Activated gamma-delta T cell treated with anti-CD3 and anti-CD28 coated beads, Interleukin-2, amount 50 U/mL, for 16 hours (primary cell): ENCODE data around the gene SENP3.
A peak's percentile ranks its signal among the peaks of the same experiment; 100 is the strongest.

ENCODE experiments used
- DNase-seq: peaks from one replicate; pipeline ENCODE4 v3.0.0-alpha.2; 2020; ENCODE audit warnings: low read depth

Gene SENP3

DNA sequence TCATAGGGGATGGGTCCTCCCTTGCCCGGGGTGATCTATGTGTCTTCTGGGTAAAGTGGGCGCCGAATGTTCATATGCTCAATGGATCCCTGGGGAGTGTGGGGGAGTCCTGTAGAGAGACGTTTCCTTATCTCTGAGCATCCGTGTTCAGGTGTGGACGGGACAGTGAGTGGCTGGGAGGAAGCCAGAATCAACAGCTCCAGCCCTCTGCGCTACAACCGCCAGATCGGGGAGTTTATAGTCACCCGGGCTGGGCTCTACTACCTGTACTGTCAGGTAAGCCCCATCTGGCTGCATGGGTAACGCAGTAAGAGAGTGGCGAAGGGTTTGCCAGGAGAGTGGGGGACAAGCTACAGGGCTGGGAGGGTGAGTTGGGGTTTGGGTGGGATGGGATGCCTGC is 5.1 kb upstream of the SENP3 start:
- no peak for DNase-seq

GRCh38 chr17:7557147-7557764 is 4.5 kb upstream of the SENP3 start:
- no peak for DNase-seq

- no peak for DNase-seq
Measured at GRCh38 chr17:7557775-7558543, 3.8 kb upstream of the SENP3 start.

DNA sequence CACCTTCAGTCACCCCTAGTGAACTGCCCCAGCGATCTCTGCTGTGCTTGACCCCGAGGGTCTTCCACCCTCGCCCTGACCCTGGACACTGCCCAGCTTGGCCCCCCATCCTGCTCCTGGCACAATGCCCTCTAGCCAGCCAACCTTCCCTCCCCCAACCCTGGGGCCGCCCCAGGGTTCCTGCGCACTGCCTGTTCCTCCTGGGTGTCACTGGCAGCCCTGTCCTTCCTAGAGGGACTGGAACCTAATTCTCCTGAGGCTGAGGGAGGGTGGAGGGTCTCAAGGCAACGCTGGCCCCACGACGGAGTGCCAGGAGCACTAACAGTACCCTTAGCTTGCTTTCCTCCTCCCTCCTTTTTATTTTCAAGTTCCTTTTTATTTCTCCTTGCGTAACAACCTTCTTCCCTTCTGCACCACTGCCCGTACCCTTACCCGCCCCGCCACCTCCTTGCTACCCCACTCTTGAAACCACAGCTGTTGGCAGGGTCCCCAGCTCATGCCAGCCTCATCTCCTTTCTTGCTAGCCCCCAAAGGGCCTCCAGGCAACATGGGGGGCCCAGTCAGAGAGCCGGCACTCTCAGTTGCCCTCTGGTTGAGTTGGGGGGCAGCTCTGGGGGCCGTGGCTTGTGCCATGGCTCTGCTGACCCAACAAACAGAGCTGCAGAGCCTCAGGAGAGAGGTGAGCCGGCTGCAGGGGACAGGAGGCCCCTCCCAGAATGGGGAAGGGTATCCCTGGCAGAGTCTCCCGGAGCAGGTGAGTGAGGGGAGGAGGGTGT is 3.0 kb upstream of the SENP3 start, which contains the start of gene TNFSF13:
TNFSF13 (plus strand) TSS at position 207 of the 776 bp plus-strand sequence; CDS start at position 497, 290 bp downstream.
- DNase-seq: no peak

DNA sequence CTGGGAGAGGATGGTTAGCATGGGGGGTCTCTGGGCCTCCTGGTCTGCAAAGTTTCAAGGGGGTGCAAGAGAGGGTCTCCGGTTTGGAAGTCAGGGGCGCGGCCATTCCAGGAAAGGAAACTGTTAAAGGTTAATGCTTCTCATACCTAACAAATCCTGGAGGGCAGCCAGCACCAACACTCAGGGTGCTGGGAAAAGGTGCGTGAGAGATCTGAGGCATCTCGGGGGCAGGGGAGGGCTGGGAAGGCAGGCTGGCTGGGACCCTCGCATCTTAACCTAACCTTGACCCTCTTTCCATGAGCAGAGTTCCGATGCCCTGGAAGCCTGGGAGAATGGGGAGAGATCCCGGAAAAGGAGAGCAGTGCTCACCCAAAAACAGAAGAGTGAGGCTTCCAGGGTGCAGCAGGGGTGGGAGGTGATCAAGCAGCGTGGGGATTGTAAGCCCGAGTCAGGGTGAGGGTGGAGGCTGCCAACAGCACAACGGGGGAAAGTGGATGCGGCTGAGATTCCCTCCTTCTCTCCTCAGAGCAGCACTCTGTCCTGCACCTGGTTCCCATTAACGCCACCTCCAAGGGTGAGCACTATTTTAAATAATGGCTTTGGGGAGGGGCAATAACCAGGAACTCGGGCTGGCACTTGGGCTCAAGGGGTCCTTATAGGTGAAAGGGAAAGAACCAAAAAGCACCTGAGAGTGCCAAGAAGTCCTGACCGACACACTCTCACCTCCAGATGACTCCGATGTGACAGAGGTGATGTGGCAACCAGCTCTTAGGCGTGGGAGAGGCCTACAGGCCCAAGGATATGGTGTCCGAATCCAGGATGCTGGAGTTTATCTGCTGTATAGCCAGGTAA is 2.2 kb upstream of the SENP3 start:
- DNase-seq: no peak

GRCh38 chr17:7560172-7561027 is 1.3 kb upstream of the SENP3 start:
- DNase-seq: peak; percentile 42

GRCh38 chr17:7561028-7561575 is 617 bp upstream of the SENP3 start:
- peak; percentile 75 for DNase-seq

- DNase-seq: no peak
Measured at GRCh38 chr17:7562208-7562605, 488 bp downstream of the SENP3 start.

DNA sequence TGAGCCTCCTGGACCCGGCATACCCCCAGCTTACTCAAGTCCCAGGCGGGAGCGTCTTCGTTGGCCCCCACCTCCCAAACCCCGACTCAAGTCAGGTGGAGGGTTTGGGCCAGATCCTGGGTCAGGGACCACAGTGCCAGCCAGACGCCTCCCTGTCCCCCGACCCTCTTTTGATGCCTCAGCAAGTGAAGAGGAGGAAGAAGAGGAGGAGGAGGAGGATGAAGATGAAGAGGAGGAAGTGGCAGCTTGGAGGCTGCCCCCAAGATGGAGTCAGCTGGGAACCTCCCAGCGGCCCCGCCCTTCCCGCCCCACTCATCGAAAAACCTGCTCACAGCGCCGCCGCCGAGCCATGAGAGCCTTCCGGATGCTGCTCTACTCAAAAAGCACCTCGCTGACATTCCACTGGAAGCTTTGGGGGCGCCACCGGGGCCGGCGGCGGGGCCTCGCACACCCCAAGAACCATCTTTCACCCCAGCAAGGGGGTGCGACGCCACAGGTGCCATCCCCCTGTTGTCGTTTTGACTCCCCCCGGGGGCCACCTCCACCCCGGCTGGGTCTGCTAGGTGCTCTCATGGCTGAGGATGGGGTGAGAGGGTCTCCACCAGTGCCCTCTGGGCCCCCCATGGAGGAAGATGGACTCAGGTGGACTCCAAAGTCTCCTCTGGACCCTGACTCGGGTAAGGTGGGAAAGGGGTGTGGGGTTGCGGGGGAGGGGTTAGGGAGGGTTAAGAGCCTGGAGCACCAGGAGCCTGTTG is 1.6 kb downstream of the SENP3 start:
- DNase-seq: no peak

DNA sequence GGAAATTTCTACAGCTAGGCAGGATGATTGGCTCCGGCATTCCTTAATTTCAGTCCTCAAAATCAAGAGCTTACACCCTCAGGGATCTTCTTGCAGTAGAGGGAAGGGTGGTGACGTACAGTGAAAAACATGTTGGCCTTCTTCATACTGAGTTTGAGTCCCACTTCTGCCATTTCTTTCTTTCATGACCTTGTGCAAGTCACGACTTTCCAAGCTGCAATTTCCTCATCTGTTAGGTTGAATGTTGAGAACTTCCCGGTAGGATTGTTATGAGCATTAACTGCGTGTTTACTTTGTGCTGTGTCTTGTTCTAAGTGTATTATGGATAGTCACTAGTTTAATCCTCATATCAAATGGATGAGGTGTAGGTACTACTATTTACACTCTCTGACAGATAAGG is 7.9 kb downstream of the SENP3 start:
- no peak for DNase-seq

GRCh38 chr17:7570351-7570750 is 8.6 kb downstream of the SENP3 start:
- DNase-seq: no peak

DNA sequence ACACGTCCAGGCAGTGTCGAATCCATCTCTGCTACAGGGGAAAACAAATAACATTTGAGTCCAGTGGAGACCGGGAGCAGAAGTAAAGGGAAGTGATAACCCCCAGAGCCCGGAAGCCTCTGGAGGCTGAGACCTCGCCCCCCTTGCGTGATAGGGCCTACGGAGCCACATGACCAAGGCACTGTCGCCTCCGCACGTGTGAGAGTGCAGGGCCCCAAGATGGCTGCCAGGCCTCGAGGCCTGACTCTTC is 10.5 kb downstream of the SENP3 start:
- DNase-seq: no peak

DNA sequence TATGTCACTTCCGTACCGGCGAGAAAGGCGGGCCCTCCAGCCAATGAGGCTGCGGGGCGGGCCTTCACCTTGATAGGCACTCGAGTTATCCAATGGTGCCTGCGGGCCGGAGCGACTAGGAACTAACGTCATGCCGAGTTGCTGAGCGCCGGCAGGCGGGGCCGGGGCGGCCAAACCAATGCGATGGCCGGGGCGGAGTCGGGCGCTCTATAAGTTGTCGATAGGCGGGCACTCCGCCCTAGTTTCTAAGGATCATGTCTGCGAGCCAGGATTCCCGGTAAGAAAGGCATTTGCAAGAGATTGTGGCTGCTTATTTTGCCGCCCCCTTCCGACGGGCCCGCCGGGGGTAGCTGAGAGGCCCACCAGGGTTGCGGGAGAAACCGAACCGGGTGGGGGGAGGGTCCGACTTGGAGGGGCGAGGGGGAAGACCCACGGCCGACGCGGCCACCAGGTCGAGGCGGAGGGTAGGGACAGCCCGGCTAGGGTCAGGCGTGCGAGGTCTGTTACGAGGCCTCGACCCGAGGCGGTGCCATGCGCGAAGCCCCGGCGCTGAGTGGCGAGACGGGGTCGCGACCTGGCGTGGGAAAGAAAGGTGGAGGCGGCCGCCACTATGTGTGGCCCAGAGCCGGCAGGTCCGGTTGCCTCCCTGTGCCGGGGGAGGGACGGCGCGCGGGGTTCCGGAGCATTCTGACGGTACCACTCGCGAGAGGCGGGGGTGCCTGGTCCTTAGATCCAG is 11.0 kb downstream of the SENP3 start:
- peak; percentile 98 for DNase-seq

DNA sequence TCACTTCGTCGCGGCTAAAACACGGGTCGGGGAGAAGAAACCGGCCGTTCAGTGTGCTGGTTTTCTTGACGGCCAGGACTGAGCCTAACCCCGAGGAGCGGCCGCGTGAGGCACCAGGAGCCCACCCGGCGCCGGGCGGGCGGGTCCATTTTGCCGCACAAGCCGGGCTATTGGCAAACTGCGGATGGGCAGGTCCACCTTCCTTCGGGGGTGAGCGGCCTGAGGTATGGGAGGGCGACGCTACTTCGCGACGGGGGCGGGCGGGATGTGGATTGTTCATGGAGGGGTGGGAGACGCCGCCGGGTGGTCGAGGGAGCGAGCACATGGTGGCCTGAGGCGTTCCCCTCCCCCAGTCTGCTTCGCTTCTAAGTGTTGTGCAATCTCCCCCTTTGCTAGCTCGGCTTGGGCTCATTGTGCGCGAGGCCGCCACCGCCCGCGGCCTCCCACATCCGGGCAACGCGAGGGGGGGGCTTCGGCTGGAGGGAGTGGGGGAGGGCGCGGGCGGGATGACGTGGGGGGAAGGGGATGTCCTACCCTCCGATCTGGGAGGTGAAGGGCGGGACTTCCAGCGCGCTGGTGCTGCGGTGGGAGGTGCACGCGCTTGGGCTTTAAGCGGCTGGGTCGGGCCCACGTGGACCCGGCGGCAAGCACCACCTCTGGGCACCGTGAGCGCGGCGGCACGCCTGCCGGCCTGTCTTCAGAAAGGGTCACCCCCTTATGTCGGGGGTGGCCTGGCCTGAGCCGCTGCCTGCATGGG is 11.8 kb downstream of the SENP3 start:
- DNase-seq: peak; percentile 88

DNA sequence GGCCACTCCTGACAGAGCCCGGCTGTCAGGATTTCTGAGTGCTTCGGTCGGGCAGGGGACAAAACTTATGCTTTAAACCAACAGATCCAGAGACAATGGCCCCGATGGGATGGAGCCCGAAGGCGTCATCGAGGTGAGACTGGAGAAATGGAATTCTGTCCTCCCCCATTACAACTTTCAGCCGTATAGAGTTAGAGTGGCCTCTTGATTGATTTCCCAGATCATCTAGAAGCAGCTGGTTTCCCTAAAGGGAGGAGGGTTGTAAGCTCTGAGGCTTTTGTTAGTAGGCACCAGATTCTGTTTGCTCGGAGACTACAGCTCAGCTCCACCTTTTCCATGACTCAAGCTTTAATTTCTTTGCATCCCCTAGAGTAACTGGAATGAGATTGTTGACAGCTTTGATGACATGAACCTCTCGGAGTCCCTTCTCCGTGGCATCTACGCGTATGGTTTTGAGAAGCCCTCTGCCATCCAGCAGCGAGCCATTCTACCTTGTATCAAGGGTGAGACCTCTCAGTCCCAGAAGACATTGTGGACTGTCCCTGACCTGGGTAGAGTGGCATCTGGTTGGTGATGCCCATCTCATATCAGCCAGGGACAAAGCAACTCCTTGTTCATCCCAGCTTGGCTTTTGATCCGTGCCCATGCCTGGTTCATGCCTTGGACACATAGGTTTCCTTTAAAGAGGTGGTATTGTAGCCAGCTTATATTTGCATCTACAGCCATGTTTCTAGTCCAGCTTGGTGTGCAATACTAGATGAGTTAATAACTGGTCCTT is 12.6 kb downstream of the SENP3 start:
- no peak for DNase-seq

DNA sequence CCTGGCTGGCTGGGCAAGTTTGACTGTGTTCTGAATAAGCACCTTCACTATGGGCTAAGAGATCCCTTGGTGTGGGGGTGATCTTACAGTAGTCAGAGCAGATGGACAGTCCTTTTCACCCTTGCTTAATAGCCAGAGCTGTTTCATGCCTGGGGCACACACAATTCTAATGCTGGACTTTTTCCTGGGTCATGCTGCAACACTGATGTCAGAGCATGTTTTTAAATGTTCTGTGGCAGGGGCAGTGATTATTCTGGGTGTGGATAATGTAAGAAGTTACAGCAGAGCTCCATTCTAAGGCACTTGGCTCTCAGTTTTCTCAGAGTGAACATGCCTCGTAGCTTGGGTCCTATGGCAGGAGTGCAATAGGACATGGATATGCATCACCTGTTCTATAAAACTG is 13.8 kb downstream of the SENP3 start:
- no peak for DNase-seq

DNA sequence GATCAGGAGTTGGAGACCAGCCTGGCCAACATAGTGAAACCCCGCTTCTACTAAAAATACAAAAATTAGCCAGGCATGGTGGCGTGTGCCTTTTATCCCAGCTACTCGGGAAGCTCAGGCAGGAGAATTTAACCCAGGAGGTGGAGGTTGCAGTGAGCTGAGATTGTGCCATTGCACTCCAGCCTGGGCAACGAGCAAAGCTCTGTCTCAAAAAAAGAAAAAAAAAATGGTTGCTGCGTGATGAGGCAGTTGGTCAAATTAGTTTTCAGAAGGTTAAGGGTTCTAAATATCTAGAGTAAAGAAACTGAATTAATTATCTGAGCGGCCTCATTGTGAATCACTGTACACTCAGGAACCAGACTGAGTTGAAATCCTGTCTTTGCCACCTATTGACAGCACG is 14.2 kb downstream of the SENP3 start:
- no peak for DNase-seq

DNA sequence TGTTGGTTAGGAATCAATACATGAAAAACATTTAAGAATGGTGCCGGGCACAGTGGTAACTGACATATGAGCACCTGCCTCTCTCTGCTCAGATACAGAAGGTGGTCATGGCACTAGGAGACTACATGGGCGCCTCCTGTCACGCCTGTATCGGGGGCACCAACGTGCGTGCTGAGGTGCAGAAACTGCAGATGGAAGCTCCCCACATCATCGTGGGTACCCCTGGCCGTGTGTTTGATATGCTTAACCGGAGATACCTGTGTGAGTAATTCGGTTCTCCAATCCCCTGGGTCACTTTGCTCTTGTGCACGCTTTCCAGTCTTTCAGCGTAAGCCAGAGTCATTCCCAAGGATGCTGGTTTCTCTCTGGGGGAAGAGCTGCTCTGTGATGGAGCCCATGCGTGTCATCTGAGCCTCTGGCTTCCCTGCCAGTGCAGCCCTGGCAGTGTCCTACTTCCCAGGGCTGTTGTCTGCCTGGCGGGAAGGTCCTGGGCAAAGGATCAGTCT is 14.8 kb downstream of the SENP3 start:
- DNase-seq: no peak
